Natural killer cell (primary cell): ENCODE data around the gene DISP2. TPM values are rescaled to one million over a fixed set of nuclear protein-coding genes. Genes with fewer than 3 reads are reported as not detected.

Source experiments
- ATAC-seq, 3 donors: fragments of 150-1000 bp in 2 of 3; fragments of 200-7000 bp in 1 of 3; cut with Tn5 transposase; 1 replicate in 1 of 3; 2 replicates in 2 of 3; pipeline ENCODE4 v1.10.0; 2021; ENCODE audit warnings: mild to moderate bottlenecking in 2 of 3, moderate library complexity in 2 of 3
- DNase-seq, 2 donors: peaks; one replicate each; pipeline versions ENCODE4 v3.0.0 to v3.0.0-alpha.2; 2013 to 2021; ENCODE audit warnings: mixed read lengths in 1 of 2
- H3K27ac ChIP-seq: one replicate; pipeline ENCODE4 v1.5.1; 2013; ENCODE audit warnings: mild to moderate bottlenecking, low read length
- H3K27me3 ChIP-seq: one replicate; pipeline ENCODE4 v1.6.1; 2013; ENCODE audit warnings: low read length; ENCODE audit not compliant: control insufficient read depth, insufficient read depth
- H3K36me3 ChIP-seq: one replicate; pipeline ENCODE4 v1.6.1; 2013; ENCODE audit warnings: low read length; ENCODE audit not compliant: control insufficient read depth, insufficient read depth
- H3K4me1 ChIP-seq: one replicate; pipeline ENCODE4 v1.6.1; 2013; ENCODE audit warnings: low read length; ENCODE audit not compliant: control insufficient read depth, insufficient read depth
- H3K4me3 ChIP-seq: one replicate; pipeline ENCODE4 v1.5.1; 2013; ENCODE audit warnings: low read length
- H3K9me3 ChIP-seq: one replicate; pipeline ENCODE4 v1.6.1; 2013; ENCODE audit warnings: low read length; ENCODE audit not compliant: control insufficient read depth, insufficient read depth
- H3K27ac Mint-ChIP-seq, 2 donors: one replicate each; pipeline ENCODE4 v1.8.0; 2022; ENCODE audit warnings: mild to moderate bottlenecking in 2 of 2, mixed read lengths in 2 of 2, moderate library complexity in 1 of 2
- H3K27me3 Mint-ChIP-seq, 2 donors: one replicate each; pipeline ENCODE4 v1.8.0; 2022; ENCODE audit warnings: low read depth in 2 of 2, mixed read lengths in 2 of 2
- H3K36me3 Mint-ChIP-seq: one replicate; pipeline ENCODE4 v1.8.0; 2022; ENCODE audit warnings: mixed read lengths
- H3K4me1 Mint-ChIP-seq, 2 donors: one replicate each; pipeline ENCODE4 v1.8.0; 2022; ENCODE audit warnings: mixed read lengths in 2 of 2
- H3K4me3 Mint-ChIP-seq: one replicate; pipeline ENCODE4 v1.8.0; 2022; ENCODE audit warnings: mild to moderate bottlenecking, moderate library complexity, mixed read lengths
- H3K9me3 Mint-ChIP-seq, 2 donors: one replicate each; pipeline ENCODE4 v1.8.0; 2022; ENCODE audit warnings: mixed read lengths in 2 of 2
- CTCF ChIP-seq: fragments of 200-600 bp; IDR thresholded peaks from one replicate; pipeline ENCODE4 v1.8.0; 2022; ENCODE audit warnings: antibody characterized with exemption
- WGBS: methylation state at CpG from one replicate; pipeline ENCODE4 v1.1.7; 2013; ENCODE audit warnings: missing lambda C conversion rate; ENCODE audit not compliant: insufficient coverage; 5-methylcytosine and 5-hydroxymethylcytosine counted together
- intact Hi-C: fragments of 100-400 bp; cut with micrococcal nuclease; formaldehyde crosslinking; loops from one replicate; pipeline ENCODE4 v1.14.2; 2022
- total RNA-seq, 4 donors: library from RNA; stranded (reverse); fragments of 120-200 nt in 1 of 4; gene quantifications; one replicate each; pipeline versions ENCODE4 v1.2.3 to v1.2.4, GENCODE V29; 2013 to 2022

The DISP2 gene
- total RNA-seq, 3 donors from 2014 or later (not counting 1 experiment from before 2014, with no cell fraction given) = 0.20 to 1.0 (median 0.26) TPM

DNA sequence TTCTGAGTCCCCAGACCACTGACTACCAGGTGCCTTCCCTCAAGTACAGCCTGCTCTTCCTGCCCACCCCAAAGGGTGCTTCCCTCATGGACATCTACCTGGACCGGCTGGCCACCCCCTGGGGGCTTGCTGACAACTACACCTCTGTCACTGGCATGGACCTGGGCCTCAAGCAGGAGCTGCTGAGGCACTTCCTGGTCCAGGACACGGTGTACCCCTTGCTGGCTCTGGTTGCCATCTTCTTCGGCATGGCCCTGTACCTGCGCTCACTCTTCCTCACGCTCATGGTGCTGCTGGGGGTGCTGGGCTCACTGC, 9.3 kb downstream of the DISP2 start:
- Mint-ChIP-seq H3K27ac (peak overlapping the region; percentile 84 to 91), H3K36me3 (no peaks in the 10 kb centered on the region), H3K4me3 (peak overlapping the region; percentile 91), H3K9me3 (no peaks in the 10 kb centered on the region), H3K4me1 (peaks cover 18 to 38% of the 10 kb centered on the region in 2 donors), H3K27me3 (no peaks in the 10 kb centered on the region)
- Histone ChIP-seq H3K4me3 (peak overlapping the region; percentile 64), H3K36me3 (no peaks in the 10 kb centered on the region), H3K4me1 (peaks cover 31% of the 10 kb centered on the region), H3K9me3 (no peaks in the 10 kb centered on the region), H3K27ac (peak overlapping the region; percentile 68), H3K27me3 (no peaks in the 10 kb centered on the region)
- WGBS = 50% methylated on average over 5 of the region's 5 CpGs
- no peak for TF ChIP-seq CTCF
- ATAC-seq = no peak
- intact Hi-C loops = no loop called here
- DNase-seq = no peak

- Mint-ChIP-seq H3K27me3 (no peaks in the 10 kb centered on the region), H3K4me3 (peak overlapping the region; percentile 91), H3K9me3 (no peaks in the 10 kb centered on the region), H3K4me1 (peaks cover 18 to 33% of the 10 kb centered on the region in 2 donors), H3K27ac (peak overlapping the region; percentile 84 to 91), H3K36me3 (no peaks in the 10 kb centered on the region)
- Histone ChIP-seq H3K36me3 (no peaks in the 10 kb centered on the region), H3K4me1 (peaks cover 31% of the 10 kb centered on the region), H3K27me3 (no peaks in the 10 kb centered on the region), H3K27ac (peak overlapping the region; percentile 68), H3K4me3 (peak overlapping the region; percentile 64), H3K9me3 (no peaks in the 10 kb centered on the region)
- intact Hi-C loops = loop anchor here (1.0 kb wide), 3 partner anchors 10 to 53 kb away; partner anchors contain the start of genes DISP2 and IVD
- DNase-seq = peak; percentile 85 to 95
- peak; percentile 94 for TF ChIP-seq CTCF
- WGBS = 7% methylated on average over 91 of the region's 91 CpGs
- ATAC-seq = peak; percentile 96 to 98 (median 97)
These were observed 9.9 kb downstream of the DISP2 start for GRCh38 chr15:40367686-40368611.

- H3K36me3 ChIP-seq = no peaks in the 10 kb centered on the region
- TF ChIP-seq CTCF = no peak
- 96% methylated on average over 24 of the region's 24 CpGs for WGBS
- Mint-ChIP-seq H3K36me3 (no peaks in the 10 kb centered on the region), H3K27ac (peak overlapping the region; percentile 64 to 82), H3K27me3 (no peaks in the 10 kb centered on the region), H3K9me3 (no peaks in the 10 kb centered on the region), H3K4me1 (peaks cover 18 to 33% of the 10 kb centered on the region in 2 donors), H3K4me3 (peak overlapping the region; percentile 63)
- H3K27ac ChIP-seq = no peak overlapping the region
- ATAC-seq (no peak), DNase-seq (no peak)
- intact Hi-C loops = loop anchor here (1.0 kb wide), 3 partner anchors 11 to 52 kb away; partner anchors contain the start of genes DISP2 and IVD
- no peak overlapping the region for H3K4me3 ChIP-seq
- H3K27me3 ChIP-seq = no peaks in the 10 kb centered on the region
- no peaks in the 10 kb centered on the region for H3K9me3 ChIP-seq
- peaks cover 31% of the 10 kb centered on the region for H3K4me1 ChIP-seq
These were observed 10.9 kb downstream of the DISP2 start for GRCh38 chr15:40368719-40369473.
